Activated T-cell treated with anti-CD3 and anti-CD28 coated beads, Interleukin-2, amount 50 U/mL, for 72 hours (primary cell): ENCODE results near the gene RSPRY1. TPM values are rescaled to one million over a fixed set of nuclear protein-coding genes. Genes with fewer than 3 reads are reported as not detected.
A peak's percentile ranks its signal among the peaks of the same experiment; 100 is the strongest.

Experiments
- ATAC-seq, 2 donors: fragments of 150-1000 bp; cut with Tn5 transposase; replicated peaks in 1 of 2; 2 replicates each; pipeline ENCODE4 v1.10.0; 2021; ENCODE audit warnings: moderate library complexity in 2 of 2, mild to moderate bottlenecking in 1 of 2
- DNase-seq, 2 donors: peaks; one replicate each; pipeline ENCODE4 v3.0.0; 2021 to 2022; ENCODE audit warnings: mixed read lengths in 1 of 2
- H3K27ac Mint-ChIP-seq: one replicate; pipeline ENCODE4 v1.8.0; 2022; ENCODE audit warnings: mild to moderate bottlenecking, moderate library complexity, mixed read lengths
- H3K27me3 Mint-ChIP-seq: one replicate; pipeline ENCODE4 v1.8.0; 2022; ENCODE audit warnings: low read depth, mixed read lengths
- H3K36me3 Mint-ChIP-seq, 2 donors: one replicate each; pipeline ENCODE4 v1.8.0; 2022; ENCODE audit warnings: mixed read lengths in 2 of 2, mild to moderate bottlenecking in 1 of 2; ENCODE audit not compliant: insufficient read depth in 2 of 2
- H3K4me1 Mint-ChIP-seq: one replicate; pipeline ENCODE4 v1.8.0; 2022; ENCODE audit warnings: low read depth, mixed read lengths
- H3K4me3 Mint-ChIP-seq, 2 donors: one replicate each; pipeline ENCODE4 v1.8.0; 2022; ENCODE audit warnings: mild to moderate bottlenecking in 2 of 2, mixed read lengths in 2 of 2, moderate library complexity in 2 of 2
- H3K9me3 Mint-ChIP-seq, 2 donors: one replicate each; pipeline ENCODE4 v1.8.0; 2022; ENCODE audit warnings: mixed read lengths in 2 of 2
- total RNA-seq, 2 donors: library from RNA; stranded (reverse); gene quantifications; one replicate each; pipeline ENCODE4 v1.2.3, GENCODE V29; 2022

RSPRY1 gene
- total RNA-seq, 2 donors from 2014 or later = 33.9 to 39.8 TPM

DNA sequence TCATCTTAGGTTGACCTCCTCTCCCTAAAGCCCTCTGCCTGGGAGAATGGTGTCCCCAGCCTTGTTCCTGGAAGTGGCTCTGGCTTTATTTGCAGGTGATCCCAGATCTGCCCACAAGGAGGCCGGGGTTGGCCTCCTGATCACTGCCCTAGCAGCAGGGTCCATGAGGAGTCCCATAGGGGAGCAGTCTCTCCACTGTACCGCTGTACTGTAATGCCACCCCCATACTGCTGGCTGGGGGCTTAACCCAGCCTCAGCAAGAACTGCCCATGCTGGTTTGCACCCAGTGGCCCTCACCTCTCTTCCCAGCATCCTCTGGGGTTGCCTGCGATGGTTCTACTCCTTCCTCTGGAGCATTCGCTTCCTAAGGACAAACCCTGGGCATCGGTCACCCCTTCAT, 39.4 kb upstream of the RSPRY1 start:
- no peak for ATAC-seq
- no peaks in the 10 kb centered on the region for H3K36me3 Mint-ChIP-seq
- H3K9me3 Mint-ChIP-seq = no peaks in the 10 kb centered on the region
- no peak overlapping the region for H3K4me3 Mint-ChIP-seq
- no peak for DNase-seq
- H3K4me1 Mint-ChIP-seq = peaks cover 35% of the 10 kb centered on the region
- H3K27ac Mint-ChIP-seq = no peak overlapping the region
- no peaks in the 10 kb centered on the region for H3K27me3 Mint-ChIP-seq

DNA sequence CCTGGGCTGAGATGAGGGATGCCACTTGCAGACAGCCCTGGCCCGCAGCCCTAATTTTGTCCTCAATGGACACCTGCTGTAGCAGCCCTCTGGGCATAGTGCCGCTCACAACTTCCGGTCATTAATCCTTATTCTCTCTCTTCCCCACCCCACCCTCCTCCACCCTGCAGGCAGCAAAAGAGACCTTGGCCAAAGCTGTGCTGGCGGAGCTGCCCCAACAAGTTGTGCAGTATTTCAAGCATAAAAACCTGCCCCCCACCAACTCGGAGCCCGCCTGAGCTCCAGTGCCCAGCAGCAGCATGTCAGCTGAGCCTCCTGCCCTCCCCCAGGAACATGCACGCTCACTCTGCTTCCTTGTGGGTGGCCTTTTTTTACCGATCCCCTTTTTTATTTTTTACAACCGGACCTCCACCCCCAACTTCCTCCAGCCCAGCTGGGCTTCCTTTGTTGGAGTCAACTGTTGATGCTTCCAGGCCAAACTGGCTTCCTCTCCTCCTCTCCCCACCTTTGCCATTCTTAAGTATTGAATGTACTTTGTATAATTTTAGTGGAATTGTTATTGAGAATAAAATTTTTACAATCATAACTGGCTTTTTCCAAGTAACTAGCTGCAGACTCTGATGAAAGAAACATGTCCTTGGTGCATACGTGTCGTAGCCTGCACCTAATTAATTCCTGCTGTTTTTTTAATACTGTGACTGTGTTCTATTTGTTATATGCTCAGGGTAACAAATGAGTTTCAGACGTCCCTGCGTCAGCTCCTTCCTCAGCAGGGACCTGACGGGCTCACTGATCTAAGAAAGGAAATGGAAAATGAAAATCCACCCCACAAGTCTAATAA, 38.5 kb upstream of the RSPRY1 start:
- ATAC-seq (no peak), DNase-seq (no peak)
- Mint-ChIP-seq H3K4me3 (no peak overlapping the region), H3K36me3 (peaks cover 0 to 1% of the 10 kb centered on the region in 2 donors), H3K27ac (no peak overlapping the region), H3K4me1 (peaks cover 35% of the 10 kb centered on the region), H3K9me3 (no peaks in the 10 kb centered on the region), H3K27me3 (no peaks in the 10 kb centered on the region)

DNA sequence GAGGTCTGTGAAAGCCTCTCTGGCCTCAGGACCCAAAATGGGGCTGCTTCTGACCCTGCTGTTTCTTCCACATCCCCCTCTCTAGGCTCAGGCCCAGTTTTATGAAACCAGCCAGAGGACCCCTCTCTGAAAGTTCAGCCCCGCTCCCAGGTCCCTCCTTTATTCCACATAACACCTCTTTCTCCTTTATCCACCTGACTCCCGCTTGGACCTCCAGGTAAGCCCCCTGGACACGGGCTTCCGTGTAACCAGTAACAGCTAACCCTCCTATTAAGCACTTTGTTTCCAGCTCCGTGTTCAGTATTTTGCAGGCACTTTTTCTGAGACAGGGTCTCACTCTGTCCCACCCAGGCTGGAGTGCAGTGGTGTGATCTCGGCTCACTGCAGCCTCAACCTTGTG, 37.6 kb upstream of the RSPRY1 start:
- H3K27me3 Mint-ChIP-seq = no peaks in the 10 kb centered on the region
- H3K4me1 Mint-ChIP-seq = peaks cover 28% of the 10 kb centered on the region
- ATAC-seq (no peak), DNase-seq (no peak)
- no peak overlapping the region for H3K27ac Mint-ChIP-seq
- H3K9me3 Mint-ChIP-seq = no peaks in the 10 kb centered on the region
- H3K4me3 Mint-ChIP-seq = no peak overlapping the region
- peaks cover 0 to 5% of the 10 kb centered on the region in 2 donors for H3K36me3 Mint-ChIP-seq

DNA sequence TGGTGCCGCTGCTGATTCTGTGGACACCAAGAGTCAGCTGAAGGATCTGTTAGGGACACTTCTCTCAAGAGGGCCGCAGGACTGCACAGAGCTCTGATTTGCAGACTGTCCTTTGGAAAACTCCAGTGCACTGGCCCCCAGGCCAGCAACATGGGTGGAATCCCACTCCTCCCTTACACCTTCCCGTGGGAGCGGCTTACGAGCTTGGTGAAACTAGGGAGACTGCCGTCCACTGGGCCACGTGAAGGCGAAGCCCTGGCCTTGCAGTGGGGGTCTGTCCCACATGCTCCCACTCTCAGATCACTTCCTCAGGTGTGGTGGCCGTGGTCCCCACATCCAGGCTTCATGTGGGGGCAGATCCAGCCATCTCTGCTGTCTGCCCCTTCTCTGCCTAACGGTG, 36.7 kb upstream of the RSPRY1 start:
- H3K4me3 Mint-ChIP-seq = no peak overlapping the region
- no peak overlapping the region for H3K27ac Mint-ChIP-seq
- no peaks in the 10 kb centered on the region for H3K9me3 Mint-ChIP-seq
- H3K27me3 Mint-ChIP-seq = no peaks in the 10 kb centered on the region
- ATAC-seq (no peak), DNase-seq (no peak)
- peaks cover 3 to 11% of the 10 kb centered on the region in 2 donors for H3K36me3 Mint-ChIP-seq
- peaks cover 23% of the 10 kb centered on the region for H3K4me1 Mint-ChIP-seq

DNA sequence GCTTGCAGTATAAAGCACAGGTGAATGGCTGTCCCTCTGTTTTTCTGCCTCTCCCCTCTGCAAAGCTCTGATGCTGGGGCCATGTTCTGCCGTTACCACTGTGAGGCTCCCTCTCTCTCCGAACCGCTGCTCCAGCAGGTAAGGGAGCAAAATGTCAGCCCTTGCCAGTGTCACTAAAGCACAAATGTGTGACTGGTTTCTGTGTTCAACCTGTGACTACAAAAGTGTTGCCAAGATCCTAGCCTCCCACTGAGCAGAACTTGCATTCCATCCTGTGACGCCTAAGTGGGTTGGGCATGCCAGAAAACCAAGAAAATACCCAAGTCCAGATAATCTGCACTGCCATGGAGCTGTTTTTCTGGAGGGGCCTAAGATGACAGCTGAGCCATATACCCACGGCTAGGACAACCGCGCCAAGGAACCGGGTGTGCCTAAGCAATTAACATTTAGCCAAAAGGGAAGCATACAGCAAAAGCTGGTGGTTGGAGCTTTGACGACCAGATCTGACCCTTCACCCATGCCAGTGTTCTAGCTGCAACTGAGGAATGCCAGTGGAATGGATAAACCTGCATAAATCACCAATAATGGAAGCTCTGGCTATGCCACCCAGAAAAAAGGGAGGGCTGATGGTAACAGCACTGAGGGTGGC, 35.3 kb upstream of the RSPRY1 start:
- H3K4me1 Mint-ChIP-seq = peaks cover 15% of the 10 kb centered on the region
- H3K4me3 Mint-ChIP-seq = no peak overlapping the region
- H3K36me3 Mint-ChIP-seq = peaks cover 3 to 11% of the 10 kb centered on the region in 2 donors
- no peaks in the 10 kb centered on the region for H3K9me3 Mint-ChIP-seq
- no peak for ATAC-seq
- DNase-seq = no peak
- no peaks in the 10 kb centered on the region for H3K27me3 Mint-ChIP-seq
- H3K27ac Mint-ChIP-seq = no peak overlapping the region

DNA sequence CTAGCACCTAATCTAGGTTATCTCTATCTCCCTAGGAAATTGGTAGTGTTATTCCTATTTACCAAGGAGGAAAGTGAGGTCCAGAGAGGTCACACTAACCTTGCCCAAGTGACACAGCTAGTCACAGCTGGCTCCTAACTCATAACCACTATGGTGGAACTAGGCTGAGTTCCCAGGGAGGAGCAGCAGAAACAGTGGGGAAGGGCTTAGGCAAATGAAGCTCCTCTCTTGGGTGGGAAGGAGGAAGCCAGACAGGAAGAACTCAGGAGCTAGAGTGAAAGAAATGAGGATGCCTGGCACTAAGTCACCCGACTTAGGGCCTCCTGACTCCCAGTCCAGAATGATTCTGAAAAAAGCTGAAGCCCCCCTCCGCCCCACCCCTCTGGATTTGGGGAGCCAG, 34.8 kb upstream of the RSPRY1 start:
- Mint-ChIP-seq H3K4me1 (peaks cover 17% of the 10 kb centered on the region), H3K4me3 (no peak overlapping the region), H3K9me3 (no peaks in the 10 kb centered on the region), H3K27me3 (no peaks in the 10 kb centered on the region), H3K27ac (peak overlapping the region; percentile 31), H3K36me3 (peaks cover 5 to 11% of the 10 kb centered on the region in 2 donors)
- ATAC-seq = no peak
- DNase-seq = no peak

DNA sequence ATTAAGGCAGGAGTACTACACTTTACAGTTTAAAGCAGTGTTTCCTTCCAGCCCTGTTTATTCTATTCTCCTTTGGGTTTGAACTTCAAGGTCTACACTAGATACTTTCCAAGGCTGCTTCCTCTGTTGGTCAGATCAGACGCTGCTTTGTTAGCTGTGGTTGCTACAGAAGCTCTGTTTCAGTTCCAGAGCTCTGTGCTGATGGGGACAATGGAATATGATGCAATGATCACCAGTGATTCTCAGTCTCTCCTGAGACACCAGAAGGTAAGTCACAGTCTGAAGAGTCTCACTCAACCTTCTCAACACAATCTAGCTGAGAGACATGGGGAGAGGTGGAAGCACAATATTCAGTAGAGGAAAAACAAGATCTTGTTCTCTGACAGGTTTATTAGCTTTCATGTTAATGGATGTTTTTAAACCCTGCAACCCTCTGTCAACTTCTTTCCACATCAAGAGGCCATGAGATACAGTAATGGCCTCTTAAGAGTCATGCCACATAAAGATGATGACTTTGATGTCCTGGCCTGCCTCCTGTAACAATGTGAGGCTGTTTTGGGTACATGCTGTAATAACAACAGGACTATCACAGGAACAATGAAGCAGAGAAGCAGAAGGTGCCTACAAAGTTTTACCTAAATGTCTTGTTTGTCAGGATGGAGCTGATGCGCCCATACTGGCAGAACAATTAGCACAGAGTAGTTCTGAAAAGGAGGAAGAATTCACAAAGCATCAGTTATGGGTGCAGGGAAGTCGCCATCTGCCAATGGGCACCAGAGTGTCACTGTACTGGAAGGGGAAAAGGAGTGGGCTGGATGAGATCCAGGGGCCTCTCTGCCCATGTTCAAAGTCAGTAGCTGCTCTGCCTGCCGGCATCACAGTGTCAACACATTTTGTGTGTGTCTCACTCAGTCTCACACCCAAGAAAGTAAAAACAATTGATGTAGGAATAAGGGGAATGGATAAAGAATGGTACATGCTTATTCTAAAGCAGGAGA, 33.7 kb upstream of the RSPRY1 start:
- no peak for DNase-seq
- H3K36me3 Mint-ChIP-seq = peaks cover 7 to 16% of the 10 kb centered on the region in 2 donors
- no peaks in the 10 kb centered on the region for H3K27me3 Mint-ChIP-seq
- peak; percentile 59 to 68 for ATAC-seq
- no peaks in the 10 kb centered on the region for H3K9me3 Mint-ChIP-seq
- no peak overlapping the region for H3K4me3 Mint-ChIP-seq
- peak overlapping the region; percentile 25 for H3K27ac Mint-ChIP-seq
- peaks cover 22% of the 10 kb centered on the region for H3K4me1 Mint-ChIP-seq

DNA sequence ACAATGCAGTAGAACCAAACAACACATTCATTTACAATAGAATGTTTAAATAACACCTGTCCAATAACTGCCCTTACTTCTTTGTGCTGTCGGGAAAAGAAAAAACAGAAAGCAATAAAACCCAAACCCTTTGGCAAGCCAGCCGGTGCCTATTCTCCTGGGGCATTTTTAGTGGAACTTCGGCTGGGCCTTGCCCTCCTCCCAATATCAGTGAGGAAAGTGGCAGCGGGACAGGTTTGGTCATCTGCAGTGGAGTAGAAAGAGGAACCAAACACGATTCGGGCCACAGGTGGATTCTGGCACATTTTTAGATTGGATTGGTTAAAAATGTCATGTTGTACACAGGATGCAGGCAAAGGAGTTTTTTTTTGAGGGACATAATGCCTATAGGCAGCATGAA, 32.3 kb upstream of the RSPRY1 start:
- Mint-ChIP-seq H3K4me1 (peaks cover 17% of the 10 kb centered on the region), H3K4me3 (no peak overlapping the region), H3K36me3 (peaks cover 9 to 20% of the 10 kb centered on the region in 2 donors), H3K27ac (no peak overlapping the region), H3K27me3 (no peaks in the 10 kb centered on the region), H3K9me3 (no peaks in the 10 kb centered on the region)
- DNase-seq = no peak
- no peak for ATAC-seq

DNA sequence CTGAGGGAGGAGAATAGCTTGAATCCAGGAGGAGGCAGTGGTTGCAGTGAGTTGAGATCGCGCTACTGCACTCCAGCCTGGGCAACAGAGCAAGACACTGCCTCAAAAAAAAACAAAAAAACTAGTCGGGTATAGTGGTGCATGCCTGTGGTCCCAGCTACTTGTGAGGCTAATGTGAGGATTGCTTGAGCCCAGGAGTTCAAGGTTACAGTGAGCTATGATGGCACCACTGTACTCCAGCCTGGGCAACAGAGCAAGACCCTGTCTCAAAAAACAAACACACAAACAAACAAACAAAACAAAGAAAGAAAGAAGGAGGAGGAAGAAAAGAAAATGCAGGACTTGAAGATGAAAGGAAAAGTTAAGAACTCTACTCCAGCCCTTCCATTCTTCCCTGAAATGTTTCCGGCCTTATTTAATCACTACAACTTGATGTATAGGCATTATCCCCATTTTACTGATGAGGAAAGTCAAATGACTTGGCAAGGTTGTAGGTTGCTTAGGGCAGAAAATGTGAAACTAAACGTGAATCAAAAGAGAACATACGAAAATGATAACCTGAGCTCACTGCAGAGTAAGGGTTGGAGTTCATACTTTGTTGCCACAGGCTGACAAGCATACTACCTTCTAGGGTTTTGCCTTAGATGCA, 30.3 kb upstream of the RSPRY1 start:
- no peaks in the 10 kb centered on the region for H3K9me3 Mint-ChIP-seq
- peaks cover 21% of the 10 kb centered on the region for H3K4me1 Mint-ChIP-seq
- ATAC-seq (no peak), DNase-seq (no peak)
- H3K27me3 Mint-ChIP-seq = no peaks in the 10 kb centered on the region
- H3K27ac Mint-ChIP-seq = peak overlapping the region; percentile 5
- H3K4me3 Mint-ChIP-seq = no peak overlapping the region
- H3K36me3 Mint-ChIP-seq = peaks cover 9 to 29% of the 10 kb centered on the region in 2 donors

DNA sequence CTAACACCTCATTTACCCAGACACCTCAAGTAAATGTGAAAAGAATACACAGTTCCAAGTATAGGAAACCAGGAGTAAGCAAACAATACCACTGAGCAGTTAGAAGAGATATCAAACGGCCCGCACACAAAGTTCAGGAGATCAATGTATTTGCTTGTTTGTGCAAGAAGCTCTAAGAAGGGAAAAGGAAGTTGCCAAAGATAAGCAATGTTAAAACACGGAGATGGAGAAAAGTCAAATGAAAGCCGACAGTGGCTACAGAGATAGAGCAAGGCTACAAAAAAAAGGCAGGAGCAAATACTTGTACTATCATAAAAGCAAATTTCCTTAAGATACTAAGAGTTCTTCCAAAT, 29.8 kb upstream of the RSPRY1 start:
- Mint-ChIP-seq H3K27ac (peak overlapping the region; percentile 5), H3K9me3 (no peaks in the 10 kb centered on the region), H3K4me3 (no peak overlapping the region), H3K36me3 (peaks cover 9 to 33% of the 10 kb centered on the region in 2 donors), H3K4me1 (peaks cover 21% of the 10 kb centered on the region), H3K27me3 (no peaks in the 10 kb centered on the region)
- ATAC-seq (no peak), DNase-seq (no peak)

DNA sequence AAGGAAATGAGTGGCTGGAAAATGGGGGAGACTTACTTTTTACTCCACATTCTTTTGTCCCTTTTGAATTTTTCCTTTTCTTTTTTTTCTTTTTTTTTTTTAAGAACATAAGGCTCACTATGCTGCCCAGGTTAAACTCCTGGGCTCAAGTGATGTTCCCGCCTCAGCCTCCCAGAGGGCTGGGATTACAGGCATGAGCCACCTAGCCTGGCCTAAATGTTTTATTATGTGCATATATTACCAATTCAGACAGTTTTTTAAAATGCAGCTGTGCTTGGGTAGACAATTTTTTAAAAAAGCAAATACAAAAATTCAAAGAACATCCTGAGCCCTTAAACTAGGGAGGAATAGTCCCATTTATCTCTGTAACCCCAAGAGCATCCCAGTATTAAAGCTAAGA, 28.6 kb upstream of the RSPRY1 start:
- Mint-ChIP-seq H3K27me3 (no peaks in the 10 kb centered on the region), H3K27ac (no peak overlapping the region), H3K4me3 (no peak overlapping the region), H3K36me3 (peaks cover 9 to 37% of the 10 kb centered on the region in 2 donors), H3K9me3 (no peaks in the 10 kb centered on the region), H3K4me1 (peaks cover 13% of the 10 kb centered on the region)
- no peak for ATAC-seq
- DNase-seq = no peak

DNA sequence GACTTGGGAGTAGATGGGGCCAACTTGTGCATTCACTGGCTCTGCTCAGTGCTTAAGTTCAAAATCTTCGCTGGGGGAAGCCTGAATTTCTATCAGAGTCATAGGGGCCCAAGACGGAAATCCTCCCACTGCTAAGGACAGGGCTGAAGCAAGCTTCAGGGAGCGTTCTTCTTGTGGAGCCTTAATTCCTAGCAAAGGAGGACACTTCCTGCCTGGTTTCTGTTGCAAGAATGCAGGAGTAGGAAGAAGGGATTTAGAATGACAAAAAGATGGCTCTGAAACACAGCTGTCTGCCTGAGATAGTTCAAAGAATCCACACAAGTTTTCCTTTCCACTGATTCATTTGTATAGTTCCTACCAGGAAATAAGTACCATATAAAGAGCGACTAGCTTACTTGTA, 26.7 kb upstream of the RSPRY1 start:
- no peaks in the 10 kb centered on the region for H3K9me3 Mint-ChIP-seq
- peaks cover 12% of the 10 kb centered on the region for H3K4me1 Mint-ChIP-seq
- H3K27me3 Mint-ChIP-seq = no peaks in the 10 kb centered on the region
- no peak overlapping the region for H3K27ac Mint-ChIP-seq
- no peak for DNase-seq
- peaks cover 6 to 32% of the 10 kb centered on the region in 2 donors for H3K36me3 Mint-ChIP-seq
- no peak for ATAC-seq
- no peak overlapping the region for H3K4me3 Mint-ChIP-seq
